HG02642 (cell line): Measurements from ENCODE around the gene MTF1.
"Not testable (repeated sequence)": the region's sequence is repeated elsewhere in the genome, so short reads cannot be mapped to it uniquely, and the experiment has no call there.

Experiments
- ATAC-seq: cut with Tn5 transposase; IDR thresholded peaks from one replicate; pipeline ENCODE4 v1.9.1; 2021; ENCODE audit warnings: mild to moderate bottlenecking; ENCODE audit not compliant: unreplicated experiment, poor library complexity

Gene MTF1

DNA sequence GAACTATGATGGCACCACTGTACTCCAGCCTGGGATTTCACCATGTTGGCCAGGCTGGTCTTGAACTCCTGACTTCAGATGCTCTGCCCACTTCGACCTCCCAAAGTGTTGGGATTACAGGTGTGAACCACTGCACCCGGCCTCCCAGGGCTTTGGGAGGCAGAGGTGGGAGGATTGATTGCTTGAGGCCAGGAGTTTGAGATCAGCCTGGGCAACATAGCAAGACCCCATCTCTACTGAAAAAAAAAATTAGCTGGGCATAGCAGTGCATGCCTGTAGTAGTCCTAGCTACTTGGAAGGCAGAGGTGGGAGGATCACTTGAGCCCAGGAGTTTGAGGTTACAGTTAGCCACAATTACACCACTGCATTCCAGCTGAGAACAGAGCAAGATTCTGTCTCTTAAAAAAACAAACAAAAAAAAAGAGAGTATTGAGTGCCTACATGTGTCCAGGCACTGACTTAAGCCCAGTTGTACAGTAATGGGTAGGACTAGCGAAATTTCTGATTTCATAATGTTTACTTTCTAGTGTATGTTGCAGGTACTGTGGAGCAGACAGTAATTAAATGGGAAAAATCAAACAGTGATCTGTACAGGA lies 61.5 kb downstream of the MTF1 start:
- no peak for ATAC-seq

DNA sequence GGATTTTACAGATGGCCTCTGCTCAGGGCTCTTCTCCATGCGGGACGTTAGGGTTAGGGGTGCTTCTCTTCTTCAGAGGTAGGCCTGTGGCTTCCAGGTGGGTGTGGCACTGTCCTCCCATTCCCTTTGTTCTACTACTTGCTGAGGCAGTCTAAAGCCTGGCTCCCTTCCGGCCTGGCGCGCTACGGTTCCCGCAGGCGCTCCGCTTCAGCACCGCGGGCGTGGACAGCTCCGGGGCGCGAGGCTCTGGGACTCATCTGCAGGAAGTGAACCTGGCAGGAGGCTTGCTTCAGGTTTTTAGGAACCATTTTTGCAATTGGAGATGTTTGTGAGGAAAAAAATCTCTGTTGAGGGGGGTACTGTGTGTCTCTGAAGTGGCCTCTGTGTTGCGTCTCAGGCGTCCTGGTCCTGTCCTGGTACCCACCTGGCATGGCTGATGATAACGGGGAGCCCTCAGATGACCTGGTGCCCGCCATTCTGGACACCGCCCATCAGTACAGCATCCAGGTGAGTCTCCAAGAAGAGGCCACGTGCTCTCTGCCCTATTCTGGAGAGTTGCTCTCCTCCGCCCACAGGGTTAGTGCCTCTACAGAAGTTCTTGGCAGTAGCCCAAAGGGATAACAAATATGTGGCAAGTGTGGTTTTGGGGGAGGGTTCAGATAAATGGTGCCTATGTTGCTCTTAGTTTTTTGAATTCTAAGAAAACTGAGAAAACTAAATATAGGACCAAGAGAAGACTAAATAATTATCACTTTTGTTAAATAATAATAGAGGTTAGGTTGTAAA lies 63.9 kb downstream of the MTF1 start:
- no peak for ATAC-seq

DNA sequence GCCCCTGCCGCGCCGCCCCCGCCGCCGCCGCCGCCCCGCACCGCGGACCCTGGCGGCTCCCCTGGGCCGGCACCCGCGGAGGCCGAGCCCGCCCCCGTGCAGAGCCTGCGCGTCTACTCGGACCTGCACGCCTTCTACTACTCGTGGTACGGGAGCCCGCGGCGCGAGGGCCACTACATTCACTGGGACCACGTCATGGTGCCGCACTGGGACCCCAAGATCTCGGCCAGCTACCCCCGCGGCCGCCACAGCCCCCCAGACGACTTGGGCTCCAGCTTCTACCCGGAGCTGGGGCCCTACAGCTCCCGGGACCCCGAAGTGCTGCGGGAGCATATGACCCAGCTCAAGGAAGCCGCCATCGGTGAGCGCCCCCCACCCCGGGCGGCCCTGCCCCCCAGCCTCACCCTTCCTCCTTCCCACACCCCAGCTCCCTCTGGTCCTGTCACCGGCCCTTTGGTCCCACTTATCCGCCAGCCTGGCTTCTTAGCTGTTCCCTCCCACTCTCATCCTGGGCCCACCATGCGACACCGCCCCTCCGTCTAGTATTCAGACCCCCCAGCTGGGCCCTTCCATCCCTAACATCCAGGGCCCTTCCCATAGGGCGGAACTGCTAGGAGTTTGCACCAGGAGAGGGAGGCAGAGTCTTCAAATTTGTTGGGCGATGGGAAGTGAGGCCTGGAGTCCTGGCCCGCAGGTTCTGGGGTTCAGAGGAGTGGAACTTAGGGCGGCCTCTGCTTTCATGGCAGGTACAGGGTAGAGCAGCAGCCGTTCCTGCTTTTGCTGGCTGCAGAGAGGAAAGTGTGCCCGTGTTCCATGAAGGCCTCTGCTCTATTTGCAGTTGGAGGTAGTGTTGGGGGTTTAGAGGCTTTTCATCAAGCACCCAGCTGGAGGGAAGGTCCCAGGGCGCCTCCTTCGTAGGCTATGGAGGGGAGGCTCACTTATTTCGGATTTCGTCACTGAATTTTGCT lies 64.7 kb downstream of the MTF1 start:
- peak; percentile 35 for ATAC-seq

DNA sequence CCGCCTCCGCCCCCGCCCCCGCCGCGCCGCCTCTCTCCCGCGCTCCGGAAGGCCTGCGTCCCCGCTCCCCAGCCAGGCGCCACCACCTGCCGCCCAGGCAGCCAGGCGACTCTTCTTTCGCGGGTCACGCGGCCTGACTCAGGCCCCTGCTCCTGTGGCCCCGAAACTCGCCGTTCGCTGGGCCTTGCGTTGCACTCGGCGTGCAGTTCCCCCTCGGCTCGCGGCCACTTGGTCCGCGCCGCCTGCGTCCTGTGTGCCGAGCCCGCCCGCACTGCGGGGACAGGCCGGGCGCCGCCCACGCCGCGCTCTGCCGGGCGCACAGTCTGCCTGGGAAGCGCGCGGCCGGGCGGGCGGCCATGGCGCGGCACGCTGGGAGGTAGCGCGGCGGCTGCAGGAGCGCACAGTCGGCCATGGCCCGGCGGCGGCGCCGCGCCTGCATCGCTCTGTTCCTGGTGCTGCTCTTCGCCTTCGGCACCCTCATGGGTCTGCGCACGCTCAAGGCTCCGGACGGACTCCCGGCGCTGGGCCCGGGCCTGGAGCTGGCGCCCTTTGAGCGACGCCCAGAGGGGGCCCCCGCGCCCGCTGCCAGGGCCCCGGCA lies 65.5 kb downstream of the MTF1 start, which contains the start of gene MANEAL:
TSS of gene MANEAL (plus strand) at position 75 of the 599 bp plus-strand sequence. CDS start at position 411, 336 bp downstream.
- ATAC-seq = peak; percentile 60

DNA sequence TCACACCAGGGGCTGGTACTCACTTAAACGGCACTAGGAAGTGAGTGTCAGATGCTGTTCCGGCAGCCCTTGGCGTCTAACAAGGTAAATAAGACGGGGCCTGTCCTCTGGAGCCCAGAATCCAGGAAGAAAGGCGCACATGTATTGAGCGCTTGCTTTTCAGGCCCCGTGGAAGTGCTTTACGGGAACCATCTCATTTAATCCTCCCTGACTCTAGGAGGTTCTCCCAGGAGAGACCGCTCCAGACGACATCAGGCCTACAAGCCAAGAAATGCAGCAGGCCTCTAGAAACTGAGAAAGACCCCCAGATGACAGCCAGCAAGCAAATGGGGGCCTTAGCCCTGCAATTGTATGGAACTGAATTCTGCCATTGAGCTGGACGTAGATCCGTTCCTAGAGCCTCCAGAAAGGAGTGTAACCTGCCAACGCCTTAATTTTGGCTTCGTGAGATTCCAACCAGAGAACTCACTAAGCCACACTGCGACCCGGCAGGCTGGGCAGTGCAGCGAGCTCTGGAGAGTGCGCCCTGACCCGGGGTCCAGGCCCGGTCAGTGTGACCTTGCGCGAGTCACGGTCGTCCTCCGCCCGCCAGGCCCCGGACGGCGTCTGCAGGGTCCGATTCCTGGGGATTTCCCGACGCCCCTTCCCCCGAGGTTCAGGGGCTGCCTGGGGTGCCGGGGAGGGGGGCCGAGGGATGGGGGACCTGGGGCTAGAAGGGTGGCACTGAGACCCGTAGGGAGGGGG lies 66.3 kb downstream of the MTF1 start:
- ATAC-seq = no peak

DNA sequence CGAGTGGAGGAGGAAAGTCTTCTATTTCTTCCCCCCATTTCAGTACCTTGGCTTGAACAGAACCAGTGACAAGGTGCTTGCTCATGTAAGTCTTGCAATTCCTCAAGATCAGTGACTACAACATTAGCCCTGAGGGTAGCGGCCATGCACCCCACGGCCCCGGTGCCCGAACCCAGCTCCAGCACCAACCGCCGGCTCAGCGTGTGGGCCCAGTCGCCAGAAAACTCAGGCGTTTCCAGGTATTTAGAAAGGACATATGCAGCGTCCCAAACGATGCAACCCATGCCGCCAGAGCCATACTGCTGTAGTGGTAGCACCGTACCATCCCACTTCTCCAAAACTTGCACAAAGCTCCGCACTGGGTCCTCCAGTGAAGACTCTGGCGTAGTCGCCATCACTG lies 76.9 kb downstream of the MTF1 start:
- no peak for ATAC-seq

DNA sequence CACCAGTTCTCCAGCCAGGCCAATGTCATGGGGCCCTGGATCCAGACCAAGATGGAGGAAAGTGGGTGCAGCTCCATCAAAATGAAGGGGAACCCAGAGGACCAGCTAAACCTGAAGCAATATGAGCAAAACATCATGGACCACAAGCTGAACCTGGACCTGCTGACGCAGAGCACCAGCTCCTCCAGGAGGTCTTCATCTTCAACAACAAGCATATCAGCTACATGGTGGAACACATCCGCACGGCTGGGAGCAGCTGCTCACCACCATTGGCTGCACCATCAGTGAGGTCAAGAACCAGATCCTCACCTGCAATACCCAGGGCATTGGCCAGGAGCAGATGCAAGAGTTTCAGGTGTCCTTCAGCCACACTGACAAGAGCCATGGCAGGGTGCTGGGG lies 80.7 kb downstream of the MTF1 start:
- ATAC-seq = no peak

DNA sequence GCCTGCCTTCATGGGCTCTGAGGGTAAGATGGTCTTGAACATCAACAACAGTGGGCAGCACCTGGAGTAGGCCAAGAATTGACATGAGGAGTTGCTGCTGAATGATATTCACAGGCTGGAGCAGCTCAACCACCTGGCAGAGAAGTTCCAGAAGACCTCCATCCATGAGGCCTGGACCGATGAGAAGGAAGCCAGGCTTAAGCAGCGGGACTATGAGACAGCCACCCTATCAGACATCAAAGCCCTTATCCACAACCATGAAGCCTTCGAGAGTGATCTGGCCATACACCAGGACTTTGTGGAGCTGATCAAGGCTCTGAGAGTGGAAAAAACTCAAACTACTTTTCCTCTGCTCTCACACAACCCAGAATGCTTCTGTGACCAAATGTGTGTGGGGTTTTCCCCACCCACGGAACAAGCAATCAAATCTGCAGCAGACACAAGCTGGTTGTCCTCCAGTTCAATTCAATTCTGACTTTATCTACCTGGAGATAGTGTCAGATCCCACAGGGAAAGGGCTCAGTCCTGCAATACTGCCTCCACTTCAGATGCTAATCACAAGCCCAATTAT lies 82.4 kb downstream of the MTF1 start:
- ATAC-seq = no peak

DNA sequence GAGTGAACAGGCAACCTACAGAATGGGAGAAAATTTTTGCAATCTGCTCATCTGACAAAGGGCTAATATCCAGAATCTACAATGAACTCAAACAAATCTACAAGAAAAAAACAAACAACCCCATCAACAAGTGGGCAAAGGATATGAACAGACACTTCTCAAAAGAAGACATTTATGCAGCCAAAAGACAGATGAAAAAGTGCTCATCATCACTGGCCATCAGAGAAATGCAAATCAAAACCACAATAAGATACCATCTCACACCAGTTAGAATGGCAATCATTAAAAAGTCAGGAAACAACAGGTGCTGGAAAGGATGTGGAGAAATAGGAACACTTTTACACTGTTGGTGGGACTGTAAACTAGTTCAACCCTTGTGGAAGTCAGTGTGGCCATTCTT lies 88.0 kb downstream of the MTF1 start:
- ATAC-seq = not testable (repeated sequence)

DNA sequence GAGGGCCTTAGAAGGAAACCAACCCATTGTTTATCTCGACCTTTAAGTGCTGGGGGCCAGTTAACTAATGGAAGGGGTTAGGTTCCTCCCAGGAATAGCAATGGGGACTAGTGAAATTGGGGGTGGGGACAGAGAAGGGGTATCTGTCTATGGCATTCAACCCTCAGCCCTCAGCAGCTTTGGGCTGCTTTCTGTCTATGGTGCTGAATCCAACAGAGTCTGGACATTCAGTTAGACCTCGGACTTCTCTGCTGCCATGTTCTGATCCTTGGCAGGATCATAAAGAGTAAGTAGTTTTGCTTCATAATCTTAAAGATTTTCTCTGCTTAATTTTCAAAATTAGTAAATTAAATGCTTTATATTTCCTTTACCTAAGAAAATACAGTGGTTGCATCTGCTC lies 91.9 kb downstream of the MTF1 start:
- no peak for ATAC-seq

DNA sequence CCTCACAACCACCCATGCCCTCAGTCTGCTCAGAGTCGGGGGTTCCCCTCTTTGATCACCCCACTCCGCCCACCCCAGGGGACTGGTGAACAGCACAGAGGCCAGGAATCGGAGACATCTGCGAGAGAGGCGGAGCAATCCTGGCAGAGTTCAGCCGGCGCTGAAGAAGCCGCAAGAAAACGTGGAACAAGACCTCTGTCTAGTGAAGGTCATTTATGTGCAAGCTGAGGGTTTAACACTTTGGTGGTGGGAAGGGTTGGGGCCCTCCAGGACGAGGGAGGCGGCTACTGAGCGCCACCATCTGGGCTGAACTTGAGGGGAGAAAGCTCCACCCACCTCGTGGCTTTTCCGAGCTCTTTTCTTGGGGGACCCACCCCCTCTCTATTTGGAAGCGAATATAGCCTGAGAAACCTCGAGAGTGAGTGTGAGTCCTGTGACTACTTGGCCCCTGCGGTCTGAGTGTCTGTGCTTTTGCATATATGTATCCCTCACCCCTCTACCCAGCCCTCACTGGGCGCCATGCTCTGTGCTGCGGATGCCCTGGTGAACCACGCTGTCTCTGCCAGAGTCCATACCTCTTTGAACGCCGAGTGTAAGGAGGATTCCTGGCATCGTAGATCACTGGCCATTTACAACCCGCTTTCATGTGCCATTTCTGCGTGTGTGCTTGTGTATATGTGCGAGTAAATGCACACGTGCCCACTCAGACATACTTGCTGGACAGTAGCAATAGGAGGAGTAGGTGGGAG lies 93.3 kb downstream of the MTF1 start:
- no peak for ATAC-seq

DNA sequence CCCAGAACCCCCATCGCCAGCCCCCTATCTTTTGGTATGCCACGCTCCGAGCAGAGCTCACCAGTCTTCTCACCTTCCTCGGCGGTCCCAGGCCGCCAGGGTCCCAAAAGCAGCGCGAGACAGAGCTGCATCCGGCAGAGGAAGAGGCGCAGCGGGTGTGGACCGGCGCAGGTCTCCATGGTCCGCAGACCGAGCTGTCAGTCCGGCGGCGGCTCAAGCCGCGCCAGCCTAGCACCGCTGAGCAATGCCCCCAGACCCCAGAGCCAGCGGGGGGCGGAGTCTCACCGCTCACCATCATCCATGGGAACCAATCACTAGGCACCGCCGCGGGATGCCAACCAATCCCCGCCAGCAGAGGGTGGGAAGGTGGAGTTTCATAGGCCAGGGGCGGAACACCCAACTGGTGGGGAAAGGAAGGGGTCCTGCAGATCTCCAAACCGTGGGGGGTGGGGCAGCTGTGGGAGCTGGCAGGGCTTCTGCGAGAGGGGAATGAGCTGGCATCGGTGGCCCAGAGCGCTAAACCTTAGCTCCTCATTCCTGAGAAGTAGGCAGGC lies 94.4 kb downstream of the MTF1 start, which contains the start of gene EPHA10:
TSS of gene EPHA10 (minus strand) at position 233 of the 554 bp plus-strand sequence. CDS start at position 179, 54 bp downstream.
- no peak for ATAC-seq

DNA sequence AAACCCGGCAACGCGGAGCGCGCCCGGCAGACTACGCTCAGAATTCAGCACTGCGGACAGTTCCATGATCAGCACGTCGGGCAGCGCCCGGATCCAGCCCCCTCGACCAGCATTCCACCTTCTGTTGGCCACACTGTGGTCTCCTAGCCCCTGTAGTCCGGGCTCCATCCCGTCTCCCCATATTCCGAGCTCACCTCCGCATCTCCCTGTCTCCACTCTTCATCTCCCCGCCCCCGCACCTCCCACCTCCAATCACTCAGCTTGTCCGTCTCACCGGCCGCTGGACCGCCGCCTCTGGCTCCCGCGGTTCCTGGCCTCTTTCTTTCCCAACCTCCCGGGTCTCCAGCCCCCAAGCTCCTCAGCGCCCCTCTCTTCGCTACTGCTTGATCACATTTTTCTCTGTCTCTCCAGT lies 95.0 kb downstream of the MTF1 start:
- ATAC-seq = no peak

DNA sequence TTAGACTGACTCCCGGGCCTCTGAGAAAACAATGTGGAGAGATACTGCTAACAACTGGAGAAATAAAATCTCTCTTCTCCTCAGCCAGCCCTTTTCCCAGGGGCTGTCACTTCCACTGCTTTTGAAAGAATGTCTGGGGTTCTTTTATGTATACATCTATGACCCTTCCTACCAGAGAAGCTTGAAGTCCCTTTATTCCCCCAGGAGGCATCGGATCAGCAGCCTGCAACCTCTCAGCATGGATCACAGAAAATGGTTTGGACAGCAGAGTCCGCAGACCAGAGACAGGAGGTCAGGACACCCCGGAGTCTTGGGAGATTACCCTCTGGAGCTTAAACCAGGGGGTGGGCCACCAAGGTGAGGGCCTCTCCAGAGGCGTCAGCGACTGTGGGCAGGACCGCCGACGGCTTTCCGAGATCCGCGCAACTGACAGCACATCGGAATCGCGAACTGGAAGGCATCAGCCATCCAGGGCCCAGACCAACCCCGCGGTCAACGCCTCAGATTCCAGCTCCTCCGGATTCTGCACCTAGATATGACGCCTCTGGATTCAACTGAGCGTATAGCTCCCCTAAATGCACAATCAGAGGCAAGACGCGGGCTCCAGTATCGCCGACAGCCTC lies 95.5 kb downstream of the MTF1 start:
- ATAC-seq = no peak

DNA sequence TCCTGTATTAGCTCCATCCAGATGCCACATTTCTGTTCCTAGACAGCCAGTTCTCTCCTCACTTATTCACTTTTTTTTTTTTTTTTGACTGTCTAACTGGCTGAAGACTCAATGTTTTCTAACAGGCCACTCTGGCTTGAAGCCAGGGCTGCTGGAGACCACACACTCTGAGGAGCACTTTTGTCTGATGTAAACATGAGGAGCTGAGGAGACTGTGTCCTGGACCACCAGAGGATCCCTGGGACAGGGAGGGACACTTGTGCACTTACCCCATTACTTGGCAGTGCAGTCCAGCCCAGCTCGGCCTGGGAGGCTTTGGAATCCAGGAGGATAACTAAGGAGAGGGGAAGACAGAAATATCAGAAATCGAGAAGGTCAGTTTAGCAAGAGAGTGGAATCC lies 96.9 kb downstream of the MTF1 start:
- ATAC-seq = no peak

DNA sequence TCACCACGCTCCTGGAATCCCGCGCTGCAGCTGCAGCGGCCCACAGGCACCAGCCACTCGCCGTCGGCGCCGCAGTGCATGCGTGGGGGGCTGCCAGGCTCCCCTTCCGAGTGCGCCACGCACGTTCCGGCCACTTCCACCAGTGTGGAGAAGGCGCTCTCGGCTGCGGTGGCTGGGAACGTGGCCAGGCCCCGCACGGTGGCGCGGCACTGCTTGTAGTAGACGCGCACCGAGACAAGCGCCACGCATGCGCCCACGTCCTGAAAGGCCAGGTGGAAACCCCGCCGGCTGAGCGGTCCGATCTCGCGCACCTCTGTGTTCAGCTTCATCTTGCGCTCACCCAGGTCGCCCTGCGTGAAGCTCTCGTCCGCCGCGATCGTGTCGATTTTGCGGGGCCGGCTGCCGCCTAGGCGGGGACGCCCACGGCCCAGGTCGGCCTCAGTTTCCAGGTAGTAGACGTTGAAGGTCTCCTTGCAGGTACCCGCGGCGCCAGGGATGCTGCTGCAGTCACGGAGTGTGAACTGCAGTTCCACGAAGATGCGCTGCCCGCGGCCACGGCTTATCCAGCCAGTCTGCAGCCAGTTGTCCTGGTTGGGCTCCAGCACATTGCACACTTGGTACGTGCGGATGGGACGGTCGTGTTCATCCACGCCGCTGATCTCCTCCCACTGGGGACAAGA lies 97.8 kb downstream of the MTF1 start:
- no peak for ATAC-seq
